IMR-90 (cell line): Measurements from ENCODE around the gene HORMAD2. TPM values are rescaled to one million over a fixed set of nuclear protein-coding genes. Genes with fewer than 3 reads are reported as not detected.
A peak's percentile ranks its signal among the peaks of the same experiment; 100 is the strongest.

Experiments used
- ATAC-seq: fragments of 200-7000 bp; cut with Tn5 transposase; 2 replicates; pipeline ENCODE4 v1.9.1; 2020; ENCODE audit warnings: low read depth, mild to moderate bottlenecking, moderate library complexity
- BruUV-seq: library from RNA; stranded (reverse); fragments of 400-500 nt; replicated peaks from 2 replicates; lab custom pipeline; 2021; lab: Mats Ljungman, UMichigan
- CTCF ChIA-PET: fragments of 300-600 bp; formaldehyde crosslinking; extraction: SDS; loops from one replicate; lab custom pipeline; 2021; ENCODE audit warnings: antibody characterized with exemption; lab: Yijun Ruan, JAX
- POLR2A ChIA-PET: fragments of 300-600 bp; sonication (Branson Sonifier 250); formaldehyde crosslinking; loops from one replicate; lab custom pipeline; 2022; ENCODE audit warnings: antibody characterized with exemption; ENCODE audit not compliant: unreplicated experiment; lab: Charles Lee
- DNase-seq: peaks from one replicate; pipeline ENCODE4 v3.0.0; 2013
- H2AFZ ChIP-seq: replicated peaks from 2 replicates; pipeline ENCODE3; 2013; ENCODE audit warnings: low read length, mild to moderate bottlenecking; ENCODE audit not compliant: poor library complexity
- H2AK5ac ChIP-seq: 2 replicates; pipeline ENCODE4 v1.6.1; 2013; ENCODE audit warnings: low read depth, low read length, inconsistent platforms
- H2AK9ac ChIP-seq: replicated peaks from 2 replicates; pipeline ENCODE3; 2013; ENCODE audit warnings: mild to moderate bottlenecking, low read depth, low read length, moderate library complexity; ENCODE audit not compliant: poor library complexity
- H2BK120ac ChIP-seq: 2 replicates; pipeline ENCODE4 v1.6.1; 2013; ENCODE audit warnings: low read depth, low read length, inconsistent platforms
- H2BK15ac ChIP-seq: 3 replicates; pipeline ENCODE4 v1.6.1; 2013; ENCODE audit warnings: low read depth, low read length, inconsistent platforms
- H2BK20ac ChIP-seq: 2 replicates; pipeline ENCODE4 v1.6.1; 2013; ENCODE audit warnings: low read depth, mild to moderate bottlenecking, inconsistent platforms, low read length, moderate library complexity
- H2BK5ac ChIP-seq: 2 replicates; pipeline ENCODE4 v1.6.1; 2013; ENCODE audit warnings: mild to moderate bottlenecking, low read depth, low read length, inconsistent platforms; ENCODE audit not compliant: poor library complexity, severe bottlenecking
- H3K14ac ChIP-seq: replicated peaks from 2 replicates; pipeline ENCODE4 v1.6.1; 2013; ENCODE audit warnings: low read depth, low read length, inconsistent platforms
- H3K18ac ChIP-seq: 2 replicates; pipeline ENCODE4 v1.6.1; 2013; ENCODE audit warnings: low read depth, low read length, control low read depth
- H3K23ac ChIP-seq: 2 replicates; pipeline ENCODE4 v1.6.1; 2013; ENCODE audit warnings: low read depth, low read length, inconsistent platforms
- H3K27ac ChIP-seq: 2 replicates; pipeline ENCODE4 v1.5.1; 2013; ENCODE audit warnings: mild to moderate bottlenecking, control low read depth, low read length; ENCODE audit not compliant: insufficient read depth
- H3K27me3 ChIP-seq: 2 replicates; pipeline ENCODE4 v1.6.1; 2013; ENCODE audit warnings: low read length; ENCODE audit not compliant: control insufficient read depth, insufficient read depth
- H3K36me3 ChIP-seq: 2 replicates; pipeline ENCODE4 v1.6.1; 2013; ENCODE audit warnings: low read length, mixed read lengths; ENCODE audit not compliant: control insufficient read depth, insufficient read depth
- H3K4ac ChIP-seq: 2 replicates; pipeline ENCODE4 v1.6.1; 2013; ENCODE audit warnings: low read depth, low read length, inconsistent platforms
- H3K4me1 ChIP-seq: 2 replicates; pipeline ENCODE4 v1.6.1; 2013; ENCODE audit warnings: low read length, mixed read lengths; ENCODE audit not compliant: control insufficient read depth, insufficient read depth
- H3K4me2 ChIP-seq: 2 replicates; pipeline ENCODE4 v1.6.1; 2013; ENCODE audit warnings: low read depth, mild to moderate bottlenecking, control low read depth, low read length, moderate library complexity
- H3K4me3 ChIP-seq: 2 replicates; pipeline ENCODE4 v1.5.1; 2013; ENCODE audit warnings: low read depth, mild to moderate bottlenecking, control low read depth, low read length, moderate library complexity; ENCODE audit not compliant: insufficient read depth
- H3K56ac ChIP-seq: 2 replicates; pipeline ENCODE4 v1.6.1; 2013; ENCODE audit warnings: low read length, inconsistent platforms; ENCODE audit not compliant: insufficient read depth; ENCODE audit errors: extremely low read depth
- H3K79me1 ChIP-seq, 2 experiments: 2 replicates each; pipeline ENCODE4 v1.6.1; 2013; ENCODE audit warnings: low read length in 2 of 2, inconsistent platforms in 1 of 2, low read depth in 1 of 2
- H3K9ac ChIP-seq: 2 replicates; pipeline ENCODE4 v1.6.1; 2013; ENCODE audit warnings: low read depth, low read length, control low read depth
- H3K9me1 ChIP-seq: 2 replicates; pipeline ENCODE4 v1.6.1; 2013; ENCODE audit warnings: low read length, inconsistent platforms; ENCODE audit not compliant: insufficient read depth
- H3K9me3 ChIP-seq: 2 replicates; pipeline ENCODE4 v1.6.1; 2013; ENCODE audit warnings: low read length; ENCODE audit not compliant: control insufficient read depth, insufficient read depth
- H4K20me1 ChIP-seq: 2 replicates; pipeline ENCODE4 v1.6.1; 2013; ENCODE audit warnings: low read length, inconsistent platforms; ENCODE audit not compliant: insufficient read depth
- H4K5ac ChIP-seq: 2 replicates; pipeline ENCODE4 v1.6.1; 2013; ENCODE audit warnings: mild to moderate bottlenecking, low read depth, low read length, control low read depth
- H4K8ac ChIP-seq, 2 experiments: 2 replicates each; pipeline ENCODE4 v1.6.1; 2013; ENCODE audit warnings: low read depth in 2 of 2, low read length in 2 of 2, control low read depth in 1 of 2, inconsistent platforms in 1 of 2
- H4K91ac ChIP-seq: 2 replicates; pipeline ENCODE4 v1.6.1; 2013; ENCODE audit warnings: low read depth, low read length, inconsistent platforms; ENCODE audit not compliant: insufficient read depth
- NFE2L2 ChIP-seq: fragments of 150-350 bp; IDR thresholded peaks from 2 replicates; pipeline ENCODE4 v1.6.1; 2016; ENCODE audit warnings: low read depth, mild to moderate bottlenecking, low read length
- RCOR1 ChIP-seq: IDR thresholded peaks from 2 replicates; pipeline ENCODE4 v1.6.1; 2012; ENCODE audit warnings: mild to moderate bottlenecking, low read length, improper control_type of control experiment; ENCODE audit not compliant: insufficient replicate concordance
- WGBS, 2 experiments: methylation state at CpG; one replicate each; pipeline versions ENCODE4 v1.1.5 to v1.1.7; 2013; ENCODE audit warnings: missing lambda C conversion rate in 2 of 2; ENCODE audit not compliant: insufficient read length in 1 of 2; ENCODE audit errors: extremely low coverage in 2 of 2; 5-methylcytosine and 5-hydroxymethylcytosine counted together
- dilution Hi-C: fragments of 300-500 bp; cut with HindIII; formaldehyde crosslinking; loops from one replicate; pipeline ENCODE4 v1.14.3; 2018; ENCODE audit warnings: low sequenced_read_pairs; ENCODE audit not compliant: unreplicated experiment
- in situ Hi-C: fragments of 300-500 bp; cut with MboI; formaldehyde crosslinking; loops from 3 replicates; pipeline ENCODE4 v1.14.3; 2019; ENCODE audit warnings: low sequenced_read_pairs, inconsistent platforms, mixed read lengths
- intact Hi-C: fragments of 100-400 bp; cut with micrococcal nuclease; formaldehyde crosslinking; loops from 2 replicates; pipeline ENCODE4 v1.10.0; 2022
- polyA plus RNA-seq, 3 experiments: library from polyadenylated mRNA; depleted of rRNA; stranded (reverse); fragments of >200 nt; gene quantifications; 2 replicates each; pipeline ENCODE4 v1.2.3, GENCODE V29; 2012; ENCODE audit warnings: low replicate concordance in 1 of 3
- total RNA-seq: library from RNA; depleted of rRNA; stranded (reverse); fragments of >200 nt; gene quantifications from 2 replicates; pipeline ENCODE4 v1.2.3, GENCODE V29; 2012

The HORMAD2 gene
- total and polyA plus RNA-seq, 2 of the 4 experiments (the other 2 are of a cell fraction), result not detected

DNA sequence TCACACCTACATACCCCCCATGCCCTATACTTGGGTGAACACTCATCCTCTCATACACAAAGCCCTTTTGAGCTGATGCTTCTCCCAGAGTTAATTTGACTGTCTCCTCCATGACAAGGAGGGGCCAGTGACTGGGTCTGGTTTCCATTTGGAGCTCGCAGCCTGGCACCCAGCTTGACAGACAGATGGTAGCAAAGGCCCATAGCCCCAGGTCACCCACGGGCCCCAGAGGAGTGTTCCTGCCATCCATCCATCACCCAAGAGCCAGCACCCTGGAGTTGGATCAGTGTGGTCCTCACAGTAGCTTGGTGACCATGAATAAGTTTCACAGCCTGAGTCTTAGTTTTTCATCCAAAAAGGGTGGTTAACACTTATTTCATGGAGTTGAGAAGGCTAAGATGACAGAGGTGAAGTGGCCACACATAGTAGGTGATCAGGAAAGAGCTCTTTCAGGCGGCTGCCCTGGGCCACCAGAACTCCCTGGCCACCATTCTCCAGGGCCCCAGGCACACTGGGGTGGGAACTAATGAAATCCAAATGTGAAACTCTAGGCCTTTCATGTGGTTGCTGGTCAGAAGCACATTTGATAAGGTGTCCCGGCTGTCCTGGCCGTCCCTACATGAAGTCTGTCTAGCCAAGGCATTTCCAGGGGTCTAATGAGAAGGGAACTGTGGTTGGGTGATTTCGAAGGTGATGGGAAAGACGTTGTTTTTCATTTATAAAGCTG lies 123.9 kb downstream of the HORMAD2 start:
- no peak for DNase-seq
- no peaks in the 10 kb centered on the region for H3K36me3 ChIP-seq
- H3K23ac ChIP-seq, result peak overlapping the region; percentile 88
- no TSS peak for BruUV-seq
- peak overlapping the region; percentile 6 for H2AK9ac ChIP-seq
- H3K4ac ChIP-seq, result peak overlapping the region; percentile 99
- peak overlapping the region; percentile 96 for H2BK15ac ChIP-seq
- WGBS, 2 experiments, result 20% methylated on average over 2 of the region's 7 CpGs; no CpG with 5 or more reads in 1 of the 2 experiments
- TF ChIP-seq NFE2L2, result peak; percentile 19; the same call in 1 of the 2 replicates
- no peak for TF ChIP-seq RCOR1
- H2AFZ ChIP-seq, result peak overlapping the region; percentile 72
- ChIA-PET CTCF (interaction anchor here (0.9 to 1.8 kb wide), 3 partner anchors 8 to 96 kb away, joined by 4 to 9 read pairs (median 6); no protein-coding TSS in a partner anchor), POLR2A (interaction anchor here (0.7 to 1.6 kb wide), 6 partner anchors 8 to 182 kb away, joined by 3 to 7 read pairs (median 5); no protein-coding TSS in a partner anchor)
- peak overlapping the region; percentile 97 for H3K27ac ChIP-seq
- H2AK5ac ChIP-seq, result peak overlapping the region; percentile 94
- peak overlapping the region; percentile 97 for H3K18ac ChIP-seq
- peaks cover 47% of the 10 kb centered on the region for H3K4me1 ChIP-seq
- intact Hi-C loops, result loop anchor here (2.0 kb wide), 2 partner anchors 43 to 45 kb away; partner anchors contain the start of gene LIF
- peaks cover 0 to 13% of the 10 kb centered on the region in 2 experiments; a peak in 2 of 4 replicates for H3K79me1 ChIP-seq
- ATAC-seq, result no peak
- no peaks in the 10 kb centered on the region for H3K27me3 ChIP-seq
- peak overlapping the region; percentile 99 for H3K14ac ChIP-seq
- dilution Hi-C loops, result no loop called here
- H4K20me1 ChIP-seq, result no peaks in the 10 kb centered on the region
- peaks cover 35% of the 10 kb centered on the region for H3K9me1 ChIP-seq
- peak overlapping the region; percentile 69 for H3K9ac ChIP-seq
- peak overlapping the region; percentile 96 for H3K56ac ChIP-seq
- peak overlapping the region; percentile 95 to 99 for H4K8ac ChIP-seq
- peak overlapping the region; percentile 99 for H2BK5ac ChIP-seq
- H2BK120ac ChIP-seq, result peak overlapping the region; percentile 100
- H2BK20ac ChIP-seq, result peak overlapping the region; percentile 99
- peak overlapping the region; percentile 80 for H4K5ac ChIP-seq
- peak overlapping the region; percentile 99 for H4K91ac ChIP-seq
- peaks cover 3% of the 10 kb centered on the region for H3K9me3 ChIP-seq
- in situ Hi-C loops, result loop anchor here (5.0 kb wide), 1 partner anchor 92 kb away; no protein-coding TSS in a partner anchor
- H3K4me2 ChIP-seq, result no peak overlapping the region
- H3K4me3 ChIP-seq, result no peak overlapping the region
